K562 (cell line): ENCODE data around the gene TCFL5.

ENCODE experiments used
- CTCF ChIP-seq, 3 experiments: IDR thresholded peaks in 2 of 3; conservative IDR thresholded peaks in 1 of 3; 2 replicates each; pipeline ENCODE4 v1.5.1; 2011 to 2012; ENCODE audit warnings: low read length in 3 of 3, mild to moderate bottlenecking in 3 of 3, control low read depth in 2 of 3, improper control_type of control experiment in 1 of 3, inconsistent platforms in 1 of 3, low read depth in 1 of 3, mixed read lengths in 1 of 3, moderate library complexity in 1 of 3; ENCODE audit not compliant: insufficient read depth in 2 of 3
- EP300 ChIP-seq: IDR thresholded peaks from 2 replicates; pipeline ENCODE4 v1.6.1; 2012; ENCODE audit warnings: low read length, improper control_type of control experiment
- KDM4B ChIP-seq, 2 experiments: fragments of 450-650 bp in 1 of 2; sonication (generic) in 1 of 2; IDR thresholded peaks; 2 replicates each; pipeline ENCODE4 v1.6.1; 2016 to 2017; ENCODE audit warnings: borderline replicate concordance in 2 of 2, antibody characterized with exemption in 1 of 2, low read depth in 1 of 2, mild to moderate bottlenecking in 1 of 2

DNA sequence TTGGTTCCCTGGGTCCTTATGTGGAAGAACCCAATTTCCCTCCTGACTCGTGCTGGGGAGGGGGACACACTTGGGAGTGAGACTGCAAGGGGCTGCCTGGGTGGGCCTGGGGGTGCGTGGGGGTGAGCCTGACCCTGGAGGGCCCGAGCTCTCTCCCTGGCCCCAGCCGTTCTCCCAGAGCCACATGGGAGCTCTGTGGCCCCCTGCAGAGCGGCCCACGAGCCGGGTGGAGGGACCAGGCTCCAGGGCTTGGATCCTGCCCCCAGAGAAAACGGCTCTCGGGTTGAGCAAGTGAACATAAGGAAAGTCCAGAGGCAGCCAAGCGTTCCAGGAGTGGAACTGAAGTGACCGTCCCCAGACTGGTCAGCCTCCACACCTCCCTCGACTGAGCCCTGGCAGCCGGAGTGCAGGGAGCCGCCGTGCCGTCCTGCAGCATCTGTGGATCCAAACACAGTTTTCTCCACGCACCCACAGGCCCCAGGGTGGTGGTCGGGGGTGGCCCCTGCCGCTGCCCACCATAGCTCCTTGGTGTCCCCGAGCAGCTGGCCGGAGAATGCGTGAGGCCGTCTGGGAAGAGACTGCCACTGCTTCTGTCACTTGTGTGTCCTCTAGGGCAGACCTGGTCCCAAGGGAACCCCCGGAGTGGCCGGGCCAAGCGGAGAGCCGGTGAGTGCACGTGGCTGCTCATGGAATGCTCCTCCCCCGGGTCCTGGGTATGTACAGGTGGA, 34.1 kb downstream of the TCFL5 start:
- no peak for TF ChIP-seq KDM4B (IDR thresholded peaks at IDR 0.05; ENCODE audit: borderline replicate concordance in 2 of 2, low read depth in 1 of 2)
- no peak for TF ChIP-seq CTCF (IDR thresholded peaks at IDR 0.05 in 2 of 3, conservative IDR thresholded peaks at IDR 0.05 in 1 of 3; ENCODE audit: insufficient read depth in 2 of 3, low read depth in 1 of 3, low read length in 3 of 3)
- no peak for TF ChIP-seq EP300
